Measurements from ENCODE around the gene EPHA6.

- no peak for TF ChIP-seq EP300 (IDR thresholded peaks at IDR 0.05)
- no peak for TF ChIP-seq POLR2A (IDR thresholded peaks at IDR 0.05)
Measured at GRCh38 chr3:97391167-97391566, 576.8 kb downstream of the EPHA6 start.
